Endometrium (tissue), 2 donors: ENCODE data around the gene ZFYVE28.

Experiments
- FAIRE-seq: peaks from 2 replicates; lab custom pipeline; 2012; peaks lifted over from hg19 to GRCh38; lab: Jason Lieb, UNC
- donor health status: control.
- donor health status: control.

The ZFYVE28 gene

DNA sequence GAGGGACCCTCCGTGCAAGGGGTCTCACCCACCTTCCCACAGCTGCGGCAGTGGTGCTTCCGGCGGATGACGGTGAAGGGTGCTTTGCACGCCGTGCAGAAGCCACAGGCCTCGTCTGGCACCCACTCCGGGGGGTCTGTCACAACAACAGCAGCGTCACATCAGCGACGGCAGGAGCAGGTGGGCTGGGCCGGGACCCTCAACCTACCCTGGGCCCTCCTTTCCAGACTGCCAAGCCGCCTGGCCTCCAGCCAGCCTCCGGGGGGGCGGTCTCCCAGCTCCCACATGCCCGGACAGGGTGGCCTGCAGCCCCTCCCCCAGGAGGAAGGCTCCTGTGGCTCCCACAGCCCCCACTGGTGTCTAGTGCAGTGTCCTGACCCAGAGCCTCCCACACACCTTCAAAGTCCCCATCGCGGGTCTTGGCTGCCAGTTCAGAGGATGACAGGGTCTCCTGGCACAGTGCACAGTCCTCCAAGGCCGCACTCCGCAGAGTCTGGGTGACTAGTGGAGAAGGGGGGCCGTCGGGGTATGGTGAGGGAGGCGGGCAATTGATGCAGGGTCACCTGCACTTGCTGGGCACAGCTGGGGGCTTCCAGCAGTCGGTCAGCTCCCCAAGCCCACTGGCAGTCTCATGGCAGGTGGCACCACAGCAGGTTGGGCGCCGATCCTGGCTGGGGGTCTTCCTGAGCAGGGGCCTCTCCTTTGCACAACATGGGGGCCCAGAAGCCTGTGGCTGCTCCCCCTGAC lies 147.0 kb downstream of the ZFYVE28 start:
- no peak for FAIRE-seq

DNA sequence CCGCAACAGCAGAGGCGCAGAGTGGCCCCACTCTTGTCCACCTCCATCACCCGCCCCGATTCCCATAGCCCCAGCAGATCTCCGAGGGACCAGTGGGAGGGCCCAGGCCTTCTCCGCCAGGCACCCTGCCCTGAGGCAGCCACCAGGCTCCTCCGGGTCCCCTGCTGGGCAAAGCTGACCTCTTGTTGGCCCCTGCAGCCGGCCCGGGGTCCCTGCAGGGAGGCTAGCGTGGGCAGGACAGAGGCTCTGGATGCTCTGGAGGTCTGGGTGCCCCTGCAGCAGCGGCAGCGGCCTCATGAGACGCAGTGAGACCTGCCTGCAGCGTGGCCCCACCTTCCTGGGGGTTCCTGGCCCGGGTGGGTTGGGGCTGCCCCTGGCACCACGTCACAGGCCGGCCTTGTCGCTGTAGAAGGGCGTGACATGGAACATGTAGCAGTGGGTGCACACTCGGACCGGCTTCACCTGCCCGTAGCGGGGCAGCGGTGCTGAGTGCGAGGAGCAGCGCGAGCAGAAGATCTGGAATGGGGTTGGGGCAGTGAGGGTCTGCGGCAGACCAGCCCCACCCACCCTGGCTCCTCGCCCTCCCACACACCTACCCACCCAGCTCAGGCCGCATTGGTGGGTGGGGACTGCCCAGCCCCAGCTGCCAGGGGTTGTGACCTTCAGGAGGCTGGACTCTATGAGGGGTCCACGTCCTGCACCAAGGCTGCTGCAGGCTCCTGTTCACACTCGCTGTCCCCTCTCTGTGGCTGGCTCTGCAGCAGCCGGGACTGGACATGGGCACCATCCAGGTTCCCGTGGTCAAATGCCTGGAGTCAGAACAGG lies 147.9 kb downstream of the ZFYVE28 start:
- FAIRE-seq = no peak

DNA sequence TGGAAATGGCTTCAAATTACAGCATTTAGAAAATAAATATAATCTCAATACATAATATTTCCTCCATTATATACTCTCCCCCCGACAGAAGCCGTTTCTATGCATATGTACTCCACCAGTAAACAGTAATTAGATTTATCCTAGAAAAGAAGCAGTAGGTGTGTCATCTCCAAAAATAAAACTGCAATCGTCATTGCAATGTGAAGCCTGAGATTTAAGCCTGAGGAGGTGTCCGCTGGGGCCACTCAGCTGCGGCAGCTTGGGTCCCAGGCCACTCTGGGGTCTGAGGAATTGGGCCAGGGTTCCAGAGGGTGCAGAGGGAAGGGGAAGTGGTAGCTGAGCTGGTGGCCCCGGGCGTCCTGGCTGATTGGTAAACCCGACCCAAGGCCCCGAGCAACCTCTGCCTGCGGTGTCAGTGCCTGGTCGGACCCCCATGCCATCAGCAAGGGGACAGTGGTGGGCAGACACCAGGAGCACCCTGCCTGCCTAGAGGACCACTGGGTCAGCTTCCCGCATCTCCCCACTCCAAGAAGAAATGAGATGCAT lies 148.8 kb downstream of the ZFYVE28 start:
- FAIRE-seq = no peak

DNA sequence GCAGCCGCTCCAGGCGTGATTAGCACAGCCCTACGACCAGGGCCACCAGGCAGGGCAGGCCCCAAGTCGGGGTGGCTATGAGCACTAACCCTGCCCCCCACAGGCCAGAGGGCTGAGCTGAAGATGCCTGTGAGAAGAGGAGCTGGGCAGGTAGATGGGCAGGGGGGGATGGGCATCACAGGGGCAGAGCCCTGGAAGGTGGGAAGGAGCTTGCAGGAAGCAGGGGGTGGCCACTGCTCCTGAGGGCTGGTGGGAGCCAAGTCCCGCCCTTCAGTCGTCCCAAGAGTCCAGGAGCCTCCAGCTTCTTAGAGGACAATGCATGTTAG lies 149.3 kb downstream of the ZFYVE28 start:
- no peak for FAIRE-seq

DNA sequence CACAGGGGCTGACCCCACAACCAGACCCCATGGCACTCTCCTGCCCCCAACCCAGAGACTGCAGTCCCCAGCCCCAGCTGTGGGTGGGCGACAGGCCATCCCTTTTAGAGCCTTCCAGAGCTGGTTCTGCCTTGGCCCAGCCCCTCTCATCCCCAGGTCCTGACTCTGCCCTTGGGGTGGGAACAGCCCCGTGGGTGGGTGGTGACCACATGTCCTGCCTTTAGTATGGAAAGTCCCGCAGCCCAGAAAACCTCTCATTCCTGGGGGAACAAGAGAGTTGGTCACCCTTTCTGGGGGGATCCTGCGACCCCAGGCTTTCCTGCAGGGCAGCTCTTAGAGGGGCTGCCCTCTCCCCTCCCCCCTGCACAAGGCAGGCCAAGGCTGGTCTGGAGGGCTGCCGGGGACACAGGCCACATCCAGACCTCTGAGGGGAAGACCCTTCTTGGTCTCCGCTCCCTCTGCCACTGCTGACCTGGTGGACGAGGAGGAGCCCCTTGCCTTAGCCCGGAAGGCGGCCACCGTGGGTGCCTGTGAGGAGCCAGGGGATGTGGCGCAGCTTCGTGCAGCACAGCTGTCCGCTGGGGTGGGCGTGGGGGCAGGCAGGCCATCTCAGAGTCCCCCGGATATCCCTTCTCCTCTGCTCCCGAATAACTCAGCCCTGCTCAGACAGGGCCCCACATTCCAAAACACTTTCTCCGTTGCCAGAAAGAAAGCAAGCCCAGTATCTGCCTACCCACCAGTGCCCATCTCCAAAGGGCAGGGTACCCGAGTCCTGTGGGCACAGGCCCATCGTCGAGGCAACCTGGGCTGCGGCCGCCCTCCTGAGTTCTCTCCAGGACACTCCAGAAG lies 149.9 kb downstream of the ZFYVE28 start:
- no peak for FAIRE-seq

DNA sequence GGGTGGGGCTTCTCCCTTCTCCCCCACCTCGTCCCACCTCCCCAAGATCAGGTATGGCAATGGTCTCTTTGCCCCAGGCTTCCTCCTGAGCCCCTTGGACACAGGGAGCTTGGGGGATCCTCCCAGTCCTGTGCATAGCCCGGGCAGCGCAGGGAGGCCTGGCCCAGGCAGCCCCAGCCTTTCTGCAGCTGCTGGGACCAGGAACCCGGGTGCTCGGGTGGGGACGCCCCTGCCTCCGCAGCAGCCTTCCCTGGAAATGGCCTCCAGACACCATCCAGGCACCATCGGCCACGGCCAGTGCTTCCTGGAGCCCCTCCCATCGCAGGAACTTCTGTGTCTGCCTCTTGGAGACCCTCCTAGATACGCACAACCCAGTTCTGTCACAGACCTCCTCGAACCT lies 150.6 kb downstream of the ZFYVE28 start:
- no peak for FAIRE-seq

DNA sequence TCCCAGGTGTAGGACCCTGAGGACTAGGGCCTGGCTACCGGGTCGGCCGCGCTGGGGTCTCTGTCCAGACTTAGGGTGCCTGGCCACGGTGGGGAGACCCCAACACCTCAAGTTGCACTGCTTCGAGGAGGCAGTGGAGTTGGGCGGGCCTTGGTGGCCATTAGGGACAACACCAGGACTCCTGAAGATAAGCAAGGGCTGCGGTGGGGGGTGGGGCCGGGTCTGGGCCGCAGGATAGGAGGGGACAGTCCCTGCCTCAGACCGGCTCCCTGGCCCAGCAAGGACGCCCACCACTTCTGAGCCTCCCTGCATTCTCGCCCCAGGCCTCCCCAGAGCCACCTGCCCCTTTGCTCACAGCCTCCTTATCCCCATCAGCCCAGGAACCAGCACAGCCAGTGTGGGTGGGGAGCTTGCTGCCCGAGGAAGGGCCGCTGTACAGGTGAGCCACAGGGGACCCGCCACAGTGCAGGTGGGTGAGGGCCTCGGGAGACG lies 151.1 kb downstream of the ZFYVE28 start:
- no peak for FAIRE-seq

DNA sequence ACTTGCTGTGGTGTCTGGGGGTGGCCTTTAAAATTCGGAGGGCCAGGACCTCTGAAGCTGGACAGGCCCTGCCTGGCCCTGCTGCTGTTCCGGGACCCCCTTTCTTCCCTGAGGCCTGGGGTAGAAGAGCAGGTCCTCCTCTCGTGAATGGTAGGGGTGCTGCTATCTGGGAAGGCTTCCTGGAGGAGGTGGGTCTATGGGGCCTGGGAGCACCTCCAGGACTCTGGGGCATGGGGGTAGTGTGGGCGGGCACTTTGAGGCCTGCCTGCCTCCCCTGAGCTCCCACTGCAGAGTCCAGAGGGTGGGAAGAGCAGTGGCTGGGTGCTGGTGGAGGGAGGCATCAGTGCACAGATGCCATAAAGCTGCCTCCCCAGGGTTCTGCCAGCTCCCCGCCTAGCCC lies 151.6 kb downstream of the ZFYVE28 start:
- FAIRE-seq = no peak

DNA sequence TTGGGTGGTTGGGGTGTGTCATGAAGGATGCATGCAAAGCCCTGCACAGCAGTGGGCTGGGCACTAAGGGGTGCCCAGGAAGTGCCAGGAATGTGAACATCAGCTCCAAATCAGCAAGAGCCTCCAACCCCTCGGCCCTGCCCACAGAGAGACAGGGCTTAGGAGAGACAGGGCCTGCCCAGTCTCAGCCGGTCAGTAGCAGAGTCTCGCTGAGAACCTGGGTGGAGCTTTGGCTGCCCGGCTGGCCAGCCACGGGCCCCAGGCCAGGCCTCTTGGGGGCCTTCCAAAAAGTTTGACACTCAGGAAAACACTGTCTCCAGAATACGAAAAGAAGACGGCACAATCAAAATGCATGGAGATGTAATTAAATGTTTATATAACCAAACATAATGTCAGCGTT lies 152.3 kb downstream of the ZFYVE28 start:
- no peak for FAIRE-seq

DNA sequence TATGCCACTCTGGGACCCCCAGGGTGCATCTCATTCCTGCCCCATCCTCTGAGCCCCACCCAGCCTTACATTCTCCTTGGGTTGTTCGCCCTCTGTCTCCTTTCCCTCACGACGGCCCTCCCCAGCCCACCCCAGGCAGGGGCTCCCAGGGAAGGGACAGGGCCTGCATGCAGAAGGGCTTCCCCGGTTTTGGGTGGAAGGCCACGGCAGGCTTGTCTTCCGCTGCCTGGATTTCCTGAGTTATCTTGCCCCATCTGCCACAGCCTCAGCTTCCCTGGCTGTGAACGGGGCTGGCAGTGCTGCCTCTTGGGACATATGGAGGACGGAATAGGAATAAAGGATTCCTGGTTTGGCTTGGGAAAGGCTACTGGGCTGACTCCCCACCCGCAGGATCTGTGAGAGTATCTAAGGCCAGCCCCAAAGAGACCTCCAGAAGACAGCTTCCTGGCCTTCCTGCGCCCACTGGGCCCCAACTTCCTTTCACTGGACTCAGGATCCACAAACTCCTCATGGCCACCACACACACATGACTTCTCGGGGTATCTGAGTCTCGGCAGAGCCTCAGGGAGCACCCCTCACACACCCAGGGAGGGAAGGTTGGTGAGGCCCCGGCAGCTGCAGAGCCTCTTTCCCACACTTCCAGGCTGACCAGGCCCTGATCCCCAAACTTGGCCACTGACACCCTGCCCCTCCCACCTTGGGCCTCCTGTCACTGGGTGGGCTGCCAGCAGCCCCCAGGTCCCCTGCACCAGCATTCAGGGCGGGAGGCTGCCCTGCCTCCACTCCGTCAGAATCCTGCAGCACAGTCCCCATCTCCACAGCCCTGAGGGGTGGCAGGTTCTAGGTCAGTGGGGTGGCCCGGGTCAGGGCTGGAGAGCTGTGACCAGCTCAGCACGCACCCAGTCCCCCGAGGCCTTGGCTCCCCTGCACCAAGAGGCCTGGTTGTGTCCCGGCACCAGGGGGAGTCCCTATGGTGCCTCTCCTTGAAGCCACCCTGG lies 153.0 kb downstream of the ZFYVE28 start:
- no peak for FAIRE-seq

DNA sequence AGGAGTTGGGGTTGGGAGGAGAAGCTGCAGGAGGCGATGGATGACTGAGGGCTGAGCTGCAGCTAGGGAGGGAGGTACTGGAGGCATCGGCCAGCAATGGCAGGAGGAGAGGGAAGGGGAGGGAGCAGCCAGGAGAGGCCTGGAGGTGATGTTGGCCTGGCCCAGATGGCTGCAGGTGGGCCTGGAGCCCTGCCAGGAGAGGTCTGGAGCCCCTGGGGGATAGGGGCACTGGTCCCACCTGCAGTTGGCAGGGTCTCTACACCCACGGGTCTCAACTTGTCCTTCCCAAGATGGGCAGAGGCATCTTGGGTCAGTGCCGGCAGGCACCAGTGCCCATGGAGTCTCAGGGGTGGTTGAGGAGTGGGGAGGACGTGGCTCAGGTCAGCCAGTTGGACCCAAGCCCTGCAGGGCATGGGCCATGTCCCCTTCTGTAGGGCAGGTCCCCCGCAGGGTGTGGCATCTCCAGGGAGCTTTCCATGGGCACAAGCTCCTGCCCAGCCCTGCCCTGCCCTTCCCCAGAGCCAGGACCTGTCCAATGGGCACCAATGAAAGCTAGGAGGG lies 153.9 kb downstream of the ZFYVE28 start:
- FAIRE-seq = no peak

DNA sequence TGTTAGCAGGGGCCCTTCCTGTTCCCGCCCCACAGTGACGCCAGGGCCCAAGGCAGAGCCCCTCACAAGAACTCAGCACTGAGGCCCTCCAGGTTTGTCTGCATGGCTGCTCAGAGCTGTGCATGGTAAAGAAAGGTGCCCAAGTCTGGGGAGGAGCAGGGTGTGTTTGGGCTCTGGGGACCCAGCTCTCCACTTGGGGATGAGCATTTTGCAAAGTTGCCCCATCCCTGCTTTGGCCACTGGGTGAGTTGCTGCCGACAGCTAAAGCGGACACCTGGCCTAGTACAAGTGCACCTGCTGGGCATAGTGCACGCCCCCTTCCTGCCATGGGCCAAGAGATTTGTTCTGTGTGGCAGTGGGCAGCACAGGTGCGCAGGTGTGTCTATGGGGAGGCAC lies 154.5 kb downstream of the ZFYVE28 start:
- no peak for FAIRE-seq

DNA sequence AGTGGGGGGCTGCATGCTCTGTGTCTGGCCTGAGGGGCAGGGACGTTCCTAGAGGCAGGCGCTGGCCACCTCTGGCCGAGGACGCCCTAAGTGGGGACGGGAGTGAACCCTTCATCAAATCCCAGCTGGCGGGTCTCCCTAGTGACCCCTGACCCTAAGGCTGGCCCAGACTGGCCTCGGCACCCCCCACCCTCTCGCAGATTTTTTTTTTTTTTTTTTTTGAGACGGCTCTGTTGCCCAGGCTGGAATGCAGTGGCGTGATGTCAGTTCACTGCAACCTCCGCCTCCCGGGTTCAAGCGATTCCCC lies 155.5 kb downstream of the ZFYVE28 start:
- FAIRE-seq = no peak

DNA sequence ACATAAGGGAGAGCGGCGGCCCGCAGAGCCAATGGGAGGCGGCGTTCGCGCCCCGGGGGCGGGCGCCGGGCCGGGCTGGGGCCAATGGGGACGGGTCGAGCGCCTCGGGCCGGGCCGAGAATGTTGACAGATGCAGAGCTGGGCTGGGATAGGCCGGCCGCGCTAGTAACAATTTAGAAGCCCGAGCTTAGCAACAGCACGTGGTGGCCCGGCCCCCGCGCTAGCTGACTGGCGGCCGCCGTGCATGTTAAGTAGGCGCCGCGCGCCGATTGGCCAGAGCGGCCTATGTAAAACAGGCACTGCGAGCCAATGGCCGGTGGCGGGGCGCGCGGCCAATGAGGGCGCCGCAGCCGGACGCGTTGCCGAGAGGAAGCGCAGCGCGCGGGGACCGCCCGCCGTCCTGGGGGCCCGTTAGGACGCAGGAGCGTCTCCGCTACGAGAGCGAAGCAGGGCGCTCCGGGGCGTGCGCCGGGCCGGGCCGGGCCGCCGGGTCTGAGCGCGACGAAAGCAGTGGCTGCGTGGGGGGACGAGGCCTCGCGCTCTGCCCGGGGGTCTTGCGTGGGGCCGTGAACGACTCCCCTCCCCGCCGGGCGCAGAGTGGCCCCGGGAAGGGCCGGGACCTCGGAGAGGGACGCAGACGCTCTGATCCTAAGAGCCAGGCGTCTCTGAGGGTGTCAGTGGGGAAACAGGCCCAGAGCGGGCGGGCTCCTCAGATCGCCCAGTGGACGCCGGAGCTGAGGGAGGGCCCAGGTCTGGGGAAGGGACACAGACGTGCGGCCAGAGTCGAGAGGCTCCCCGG lies 156.1 kb downstream of the ZFYVE28 start:
- peak; percentile 12 for FAIRE-seq

DNA sequence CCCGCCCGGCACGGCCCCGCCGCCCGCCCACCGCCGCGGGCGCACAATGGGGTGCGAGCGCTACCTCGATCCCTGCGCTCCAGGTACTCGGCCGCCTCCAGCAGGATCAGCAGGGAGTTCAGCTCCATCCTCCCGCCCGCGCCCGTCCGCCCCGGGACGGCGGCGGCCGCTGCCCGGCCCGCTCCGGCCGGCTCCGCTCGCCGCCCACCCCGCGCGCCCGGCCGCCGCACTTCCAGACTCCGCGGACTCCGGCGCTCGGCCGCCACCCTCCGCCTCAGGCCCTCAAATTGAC lies 156.6 kb downstream of the ZFYVE28 start, which contains the start of gene MXD4:
Gene MXD4, minus strand, starts transcription at position 257 of the 292 bp plus-strand sequence. Its CDS starts 129 bp downstream, at position 128.
- FAIRE-seq = no peak

DNA sequence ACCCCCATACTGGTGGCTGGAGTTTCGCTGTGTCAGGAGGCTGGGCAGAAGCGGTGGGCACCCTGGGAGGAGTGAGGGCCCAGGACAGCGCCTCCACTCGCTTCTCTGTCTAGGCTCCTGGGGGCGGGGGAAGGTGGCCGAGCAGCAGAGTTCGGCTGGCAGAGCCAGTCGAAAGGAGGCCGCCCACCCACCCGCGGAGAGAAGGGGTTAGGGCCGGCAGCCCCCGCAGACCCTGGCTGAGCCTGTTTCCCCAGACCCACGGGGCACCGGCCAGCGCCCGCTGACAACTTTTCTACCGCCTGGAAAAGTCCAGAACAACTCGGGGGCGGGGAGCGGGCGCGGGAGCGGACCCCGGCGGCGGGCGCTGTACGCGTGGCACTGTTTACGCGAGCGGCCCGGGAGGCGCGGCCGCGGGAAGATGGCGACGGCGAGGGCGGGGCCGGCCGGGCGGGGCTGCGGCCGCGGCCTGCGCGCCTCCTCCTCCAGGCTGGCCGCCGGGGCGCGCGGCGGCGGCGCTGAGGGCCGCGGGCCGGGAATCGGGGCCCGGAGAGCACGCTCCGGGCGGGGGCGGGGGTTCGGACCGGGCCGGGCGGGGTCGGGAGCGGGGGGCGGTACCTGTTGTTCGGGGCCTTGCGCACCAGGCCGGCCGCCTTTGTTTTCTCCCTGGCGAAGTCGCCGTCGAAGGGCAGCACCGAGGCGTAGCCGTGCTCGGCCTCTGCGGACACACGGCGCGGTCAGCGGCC lies 157.2 kb downstream of the ZFYVE28 start:
- no peak for FAIRE-seq

DNA sequence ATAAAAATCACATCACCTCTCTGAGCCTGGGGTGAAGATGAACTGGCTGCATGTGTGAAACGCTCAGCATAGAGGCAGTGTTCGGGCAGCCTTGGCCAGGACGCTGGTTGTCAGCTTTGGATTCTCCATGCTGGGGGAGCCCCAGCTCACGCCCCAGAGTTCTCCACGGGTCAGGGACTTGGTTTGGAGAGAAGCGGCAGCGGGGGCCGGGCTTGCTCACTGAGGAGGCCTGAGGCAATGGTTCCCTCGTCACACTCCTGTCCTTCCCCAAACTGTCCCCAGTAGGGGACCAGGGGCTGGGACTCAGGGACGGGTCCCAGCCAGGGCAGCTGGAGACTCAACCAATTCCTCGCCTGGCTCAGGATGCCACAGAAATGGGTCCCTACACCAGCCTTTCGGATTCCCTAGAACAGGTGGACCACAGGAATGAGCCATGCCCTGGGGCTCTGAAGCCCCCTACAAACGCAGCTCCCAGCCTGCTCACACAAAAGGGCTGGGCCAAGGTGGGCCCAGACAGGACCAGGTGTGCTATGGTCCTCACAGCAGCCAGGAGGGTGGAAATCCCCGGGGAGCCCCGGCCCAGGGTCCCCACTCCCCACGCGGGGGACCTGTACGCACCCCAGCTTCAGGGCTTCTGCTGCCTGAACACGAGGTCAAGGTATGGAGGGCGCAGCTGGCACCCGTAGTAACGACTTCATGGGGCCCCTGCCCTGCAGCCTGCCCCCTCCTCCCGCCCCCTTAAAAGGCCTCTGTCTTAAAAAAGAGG lies 157.9 kb downstream of the ZFYVE28 start:
- no peak for FAIRE-seq

DNA sequence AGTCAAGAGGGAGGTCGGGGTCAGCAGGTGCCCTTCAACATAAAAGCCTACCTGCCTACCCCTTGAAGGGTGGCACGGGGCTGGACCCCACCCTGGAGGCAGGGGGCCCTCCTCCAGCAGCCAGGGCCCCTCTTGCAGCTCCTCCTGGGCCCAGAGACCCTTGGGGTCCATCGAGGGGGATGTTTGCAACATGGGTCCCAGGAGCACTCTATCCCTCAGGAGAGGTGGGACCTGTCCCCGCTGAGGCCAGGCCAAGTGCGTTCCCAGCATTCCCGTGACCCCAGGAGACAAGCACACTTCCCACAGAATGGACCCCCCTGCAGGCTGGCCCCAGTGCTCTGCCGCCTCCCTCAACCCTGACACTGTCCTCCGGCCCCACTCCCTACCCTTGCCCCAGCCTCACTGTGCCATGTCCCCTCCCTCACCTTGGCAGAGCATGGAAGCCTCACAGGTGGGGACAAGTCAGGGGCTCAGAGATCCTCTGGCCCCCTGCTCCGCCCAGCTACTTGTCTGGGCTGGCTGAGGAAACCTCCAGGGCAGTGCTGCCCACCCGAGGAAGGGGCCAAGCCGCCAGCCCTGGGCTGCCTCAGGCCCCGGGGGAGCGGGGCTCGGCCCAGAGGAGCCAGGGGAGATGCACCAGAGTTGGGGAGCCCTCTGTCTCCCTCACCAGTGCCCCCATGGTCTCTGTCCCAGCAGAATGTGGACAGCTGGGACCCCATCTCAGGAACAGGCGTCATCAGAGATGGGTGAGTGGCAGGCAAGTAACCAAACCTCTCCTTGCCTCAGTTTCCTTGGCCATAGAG lies 158.7 kb downstream of the ZFYVE28 start:
- no peak for FAIRE-seq
